Measurements from ENCODE around the gene PKP4.

- TF ChIP-seq, protein P1, sequence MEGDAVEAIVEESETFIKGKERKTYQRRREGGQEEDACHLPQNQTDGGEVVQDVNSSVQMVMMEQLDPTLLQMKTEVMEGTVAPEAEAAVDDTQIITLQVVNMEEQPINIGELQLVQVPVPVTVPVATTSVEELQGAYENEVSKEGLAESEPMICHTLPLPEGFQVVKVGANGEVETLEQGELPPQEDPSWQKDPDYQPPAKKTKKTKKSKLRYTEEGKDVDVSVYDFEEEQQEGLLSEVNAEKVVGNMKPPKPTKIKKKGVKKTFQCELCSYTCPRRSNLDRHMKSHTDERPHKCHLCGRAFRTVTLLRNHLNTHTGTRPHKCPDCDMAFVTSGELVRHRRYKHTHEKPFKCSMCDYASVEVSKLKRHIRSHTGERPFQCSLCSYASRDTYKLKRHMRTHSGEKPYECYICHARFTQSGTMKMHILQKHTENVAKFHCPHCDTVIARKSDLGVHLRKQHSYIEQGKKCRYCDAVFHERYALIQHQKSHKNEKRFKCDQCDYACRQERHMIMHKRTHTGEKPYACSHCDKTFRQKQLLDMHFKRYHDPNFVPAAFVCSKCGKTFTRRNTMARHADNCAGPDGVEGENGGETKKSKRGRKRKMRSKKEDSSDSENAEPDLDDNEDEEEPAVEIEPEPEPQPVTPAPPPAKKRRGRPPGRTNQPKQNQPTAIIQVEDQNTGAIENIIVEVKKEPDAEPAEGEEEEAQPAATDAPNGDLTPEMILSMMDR (conservative IDR thresholded peaks at IDR 0.05), result no peak
- TF ChIP-seq ZFX (IDR thresholded peaks at IDR 0.05), result no peak
Observed at GRCh38 chr2:158620656-158621055, 163.9 kb downstream of the PKP4 start.
